Gastroesophageal sphincter (tissue), 3 donors: ENCODE measurements around the gene LRRC25.

Experiments used
- CTCF ChIP-seq, 4 experiments: fragments of 200-600 bp in 2 of 4; fragments of 450-650 bp in 2 of 4; sonication (generic) in 1 of 4; IDR thresholded peaks; one replicate each; pipeline ENCODE4 v1.5.1; 2017 to 2019; ENCODE audit warnings: antibody characterized with exemption in 4 of 4, mild to moderate bottlenecking in 2 of 4, moderate library complexity in 2 of 4
- POLR2A ChIP-seq, 2 donors: fragments of 450-650 bp; IDR thresholded peaks; one replicate each; pipeline ENCODE4 v1.6.1; 2017; ENCODE audit warnings: antibody characterized with exemption in 2 of 2, mild to moderate bottlenecking in 2 of 2, moderate library complexity in 1 of 2

DNA sequence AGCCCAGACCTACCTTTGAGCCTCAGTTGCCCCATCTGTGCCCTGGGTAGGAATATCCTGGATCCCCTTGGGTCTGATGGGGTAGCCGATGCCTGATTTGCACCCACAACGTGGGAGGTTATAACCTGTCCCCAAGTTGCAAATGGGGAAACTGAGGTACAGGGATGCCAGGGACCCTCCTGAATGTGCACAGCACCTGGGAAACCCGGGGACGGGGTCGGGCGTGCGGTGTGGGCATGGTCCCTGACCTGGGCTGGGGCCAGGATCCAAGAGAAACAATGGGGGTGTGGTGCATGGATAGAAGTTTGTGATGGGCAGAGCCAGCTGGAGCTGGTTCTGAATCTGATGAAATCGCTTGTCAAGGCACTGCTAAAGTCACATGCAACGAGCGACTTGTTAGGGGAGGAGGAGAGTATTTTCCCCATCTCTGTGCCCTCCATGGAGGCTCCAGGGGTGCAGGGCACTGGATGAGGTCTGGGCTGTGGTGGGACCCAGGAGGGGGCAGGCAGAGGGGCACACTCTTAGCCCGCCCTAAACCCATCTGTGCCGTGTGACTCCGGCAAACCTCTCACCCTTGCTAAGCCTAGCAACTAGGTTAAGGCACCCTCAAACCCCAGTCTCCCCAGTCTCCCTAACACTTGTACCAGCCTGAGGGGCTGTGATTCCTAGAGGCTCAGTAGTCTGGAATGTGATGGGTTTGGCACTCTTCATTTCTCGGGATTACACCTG lies 10.7 kb downstream of the LRRC25 start:
- TF ChIP-seq CTCF (IDR thresholded peaks at IDR 0.05), result no peak
- no peak for TF ChIP-seq POLR2A (IDR thresholded peaks at IDR 0.05)
